SK-N-MC (cell line): ENCODE data around the gene CACNA2D2.

Experiments used
- EZH2 ChIP-seq: fragments of 200-600 bp; sonication (generic); IDR thresholded peaks from one replicate; pipeline ENCODE4 v1.6.1; 2017; ENCODE audit warnings: antibody characterized with exemption
- FOXP2 ChIP-seq: optimal IDR thresholded peaks from 2 replicates; pipeline ENCODE3; 2011; ENCODE audit warnings: mild to moderate bottlenecking, moderate library complexity; ENCODE audit not compliant: insufficient read depth; ENCODE audit errors: extremely low read length, control extremely low read depth
- POLR2AphosphoS5 ChIP-seq: IDR thresholded peaks from 2 replicates; pipeline ENCODE4 v1.6.1; 2012; ENCODE audit warnings: mild to moderate bottlenecking, low read depth, low read length, borderline replicate concordance

GRCh38 chr3:50442945-50443579, 60.4 kb downstream of the CACNA2D2 start:
- no peak for TF ChIP-seq EZH2
- TF ChIP-seq POLR2AphosphoS5, result no peak
- no peak for TF ChIP-seq FOXP2
